ENCODE results near the gene MFRP.
A peak's percentile ranks its signal among the peaks of the same experiment; 100 is the strongest.

The MFRP gene

GRCh38 chr11:119334174-119334930, 12.2 kb downstream of the MFRP start, which contains the start of gene RNF26:
Gene RNF26 (plus strand): TSS chr11:119334527. CDS start chr11:119335123, 596 bp downstream.
- no peak for FAIRE-seq
- DNase-seq (ENCODE audit: insufficient read length, low spot score): peak; percentile 94
- no peak for TF ChIP-seq CTCF (IDR thresholded peaks at IDR 0.05; ENCODE audit: insufficient read depth, missing control alignments)

- DNase-seq (ENCODE audit: insufficient read length, low spot score): no peak
- no peak for FAIRE-seq
- no peak for TF ChIP-seq CTCF (IDR thresholded peaks at IDR 0.05; ENCODE audit: insufficient read depth, missing control alignments)
Measured at GRCh38 chr11:119332111-119332765, 14.3 kb downstream of the MFRP start.

- no peak for FAIRE-seq
- TF ChIP-seq CTCF (IDR thresholded peaks at IDR 0.05; ENCODE audit: insufficient read depth, missing control alignments): no peak
- DNase-seq (ENCODE audit: insufficient read length, low spot score): no peak
Measured at GRCh38 chr11:119330237-119330636, 16.3 kb downstream of the MFRP start.

DNA sequence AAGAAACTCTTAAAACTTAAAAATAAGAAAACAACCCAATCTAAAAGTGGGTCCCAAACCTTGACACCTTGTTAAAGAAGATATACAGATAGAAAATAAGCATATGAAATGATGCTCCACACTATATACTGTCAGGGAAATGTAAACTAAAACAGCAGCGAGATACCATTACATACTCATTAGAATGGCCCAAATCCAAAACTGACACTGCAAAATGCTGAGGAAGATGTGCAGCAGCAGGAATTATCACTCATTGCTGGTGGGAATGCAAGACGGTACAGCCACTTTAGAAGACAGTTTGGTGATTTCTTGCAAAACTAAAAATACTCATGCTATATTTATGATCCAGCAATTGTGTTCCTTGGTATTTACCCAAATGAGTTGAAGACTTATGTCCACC, 17.2 kb downstream of the MFRP start:
- FAIRE-seq (no peak), DNase-seq (ENCODE audit: insufficient read length, low spot score) (no peak)
- TF ChIP-seq CTCF (IDR thresholded peaks at IDR 0.05; ENCODE audit: insufficient read depth, missing control alignments): no peak

DNA sequence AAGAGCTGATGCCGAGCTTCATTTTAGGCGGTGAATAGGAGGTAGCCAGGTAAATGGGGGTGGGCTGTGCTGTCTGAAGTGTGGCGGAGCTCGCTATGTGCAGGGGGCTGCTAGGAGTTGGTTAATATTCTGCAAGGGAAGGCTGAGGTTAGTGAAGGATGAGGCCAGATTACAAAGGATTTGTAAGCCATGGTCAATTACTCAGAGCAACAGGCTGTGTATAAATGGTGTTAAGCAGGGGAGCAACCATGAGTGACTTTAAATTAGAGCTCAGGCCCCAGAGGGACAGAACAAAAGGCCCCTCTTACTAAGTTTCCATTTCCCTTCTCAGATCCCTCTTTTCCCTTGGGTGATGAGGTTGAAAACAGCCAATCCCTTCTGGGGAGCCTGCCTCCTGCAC, 22.3 kb downstream of the MFRP start:
- FAIRE-seq (no peak), DNase-seq (ENCODE audit: insufficient read length, low spot score) (peak; percentile 25)
- TF ChIP-seq CTCF (IDR thresholded peaks at IDR 0.05; ENCODE audit: insufficient read depth, missing control alignments): no peak

DNA sequence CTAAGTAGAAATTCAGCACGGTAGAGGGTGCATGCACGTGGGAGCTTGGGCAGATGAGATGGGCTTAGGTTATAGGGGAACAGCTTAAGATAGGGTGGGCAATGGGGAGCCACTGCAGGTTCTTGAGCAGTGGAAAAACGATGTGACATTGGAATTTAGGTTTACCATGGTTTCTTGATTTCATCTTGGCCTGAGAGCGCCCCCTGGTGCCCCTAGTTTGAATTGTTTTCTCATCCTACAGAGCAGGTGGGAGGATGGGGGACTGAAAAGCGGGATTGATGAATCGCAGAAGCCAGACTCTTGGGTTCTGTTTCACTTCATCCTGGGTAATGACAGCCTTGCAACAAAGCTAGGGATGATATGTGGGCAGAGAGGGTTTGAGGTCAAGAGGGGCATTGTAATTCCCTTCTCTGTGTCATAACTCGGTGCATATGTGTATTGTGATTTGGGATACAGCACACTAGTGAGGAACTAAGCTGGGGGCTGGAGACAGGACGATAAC, 22.9 kb downstream of the MFRP start:
- FAIRE-seq: peak; percentile 11
- peak; percentile 87 for TF ChIP-seq CTCF (IDR thresholded peaks at IDR 0.05; ENCODE audit: insufficient read depth, missing control alignments)
- no peak for DNase-seq (ENCODE audit: insufficient read length, low spot score)
